NCI-H187 (cell line): ENCODE data around the gene GRID2IP.

Experiments
- DNase-seq, 2 experiments: peaks; one replicate each; lab custom pipeline; 2025; lab: John Stamatoyannopoulos, UW

The GRID2IP gene

GRCh38 chr7:6562106-6562505 lies 10.8 kb upstream of the GRID2IP start:
- DNase-seq = no peak

- no peak for DNase-seq
Measured at GRCh38 chr7:6559896-6560295, 8.6 kb upstream of the GRID2IP start.

DNA sequence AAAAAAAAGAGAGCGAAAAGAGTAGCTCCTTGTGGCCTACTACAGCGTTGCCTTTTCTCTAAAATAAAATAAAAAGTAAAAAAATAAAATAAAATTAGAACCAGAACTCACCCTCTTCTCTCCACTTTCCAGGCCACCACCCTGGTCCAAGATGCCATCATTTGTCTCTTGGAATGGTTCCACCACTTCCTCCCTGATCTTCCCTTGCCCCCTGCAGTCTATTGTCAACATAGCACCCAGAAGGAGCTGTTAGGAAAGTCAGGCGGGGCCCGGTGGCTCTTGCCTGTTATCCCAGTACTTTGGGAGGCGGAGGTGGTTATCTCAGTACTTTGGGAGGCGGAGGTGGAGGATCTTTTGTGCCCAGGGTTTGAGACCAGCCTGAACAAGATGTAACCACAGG lies 7.6 kb upstream of the GRID2IP start:
- DNase-seq = no peak

DNA sequence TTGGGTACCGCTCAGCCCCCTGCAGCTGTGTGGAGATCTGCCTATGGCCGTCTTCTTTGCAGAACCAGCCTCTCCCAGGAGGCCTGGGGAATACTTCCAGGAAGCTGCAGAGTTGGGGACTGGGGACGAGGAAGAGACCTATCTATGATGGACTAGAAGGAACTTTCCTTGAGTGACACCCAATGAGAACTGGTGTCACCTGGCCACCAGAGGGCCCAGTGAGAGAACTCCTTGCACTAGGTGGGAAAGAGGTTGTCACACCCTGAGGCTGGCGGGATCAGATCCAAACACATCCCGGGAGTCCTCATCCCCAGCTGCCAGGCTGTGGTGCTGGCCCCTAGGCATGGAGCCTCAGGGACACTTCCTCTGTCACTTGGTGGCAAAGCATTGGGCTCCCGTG lies 4.9 kb upstream of the GRID2IP start:
- DNase-seq = no peak

DNA sequence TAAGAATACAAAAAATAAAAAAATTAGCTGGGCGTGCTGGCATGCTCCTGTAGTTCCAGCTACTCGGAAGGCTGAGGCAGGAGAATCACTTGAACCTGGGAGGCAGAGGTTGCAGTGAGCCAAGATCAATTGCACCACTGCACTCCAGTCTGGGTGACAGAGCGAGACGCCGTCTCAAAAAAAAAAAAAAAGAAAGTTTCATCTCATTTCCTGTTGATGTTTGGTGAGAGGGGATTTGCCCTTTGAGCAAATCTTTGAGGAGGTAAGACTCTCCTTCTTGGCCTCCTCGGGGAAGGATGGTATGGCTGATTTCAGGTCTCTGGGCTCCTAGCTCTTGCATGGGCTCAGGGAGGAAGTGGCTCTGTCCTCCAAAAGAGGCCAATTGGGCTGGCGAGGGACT lies 3.6 kb upstream of the GRID2IP start:
- DNase-seq = no peak

- no peak for DNase-seq
Measured at GRCh38 chr7:6553448-6554044, 2.3 kb upstream of the GRID2IP start.

GRCh38 chr7:6547400-6547799 lies 3.9 kb downstream of the GRID2IP start:
- DNase-seq = no peak

GRCh38 chr7:6546498-6547251 lies 4.6 kb downstream of the GRID2IP start:
- DNase-seq = no peak

- no peak for DNase-seq
Measured at GRCh38 chr7:6545398-6546126, 5.7 kb downstream of the GRID2IP start.

- no peak for DNase-seq
Measured at GRCh38 chr7:6542368-6542767, 8.9 kb downstream of the GRID2IP start.

- DNase-seq = no peak
Measured at GRCh38 chr7:6536262-6537260, 14.7 kb downstream of the GRID2IP start.

GRCh38 chr7:6533893-6534495 lies 17.3 kb downstream of the GRID2IP start:
- DNase-seq = no peak

DNA sequence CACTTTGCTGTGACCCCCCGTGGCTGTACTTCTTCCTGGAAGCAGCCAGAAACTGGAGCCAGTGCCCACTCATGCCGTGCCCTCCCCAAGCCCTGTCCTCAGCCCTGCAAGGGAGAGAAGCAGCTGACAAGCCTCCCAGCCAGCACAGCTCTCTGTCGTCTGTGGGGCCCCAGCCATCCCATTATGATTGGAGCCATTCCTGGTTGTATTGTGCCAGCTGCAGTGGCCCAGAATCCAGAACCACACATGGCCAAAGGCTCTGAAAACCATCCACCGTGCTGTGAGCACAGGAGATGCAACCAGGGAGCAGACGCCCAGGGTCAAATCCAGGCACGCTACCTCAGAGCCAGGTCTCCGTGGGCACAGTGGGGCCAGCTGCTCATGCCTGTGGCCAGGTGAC lies 18.7 kb downstream of the GRID2IP start:
- no peak for DNase-seq

GRCh38 chr7:6531492-6532279 lies 19.6 kb downstream of the GRID2IP start:
- no peak for DNase-seq

DNA sequence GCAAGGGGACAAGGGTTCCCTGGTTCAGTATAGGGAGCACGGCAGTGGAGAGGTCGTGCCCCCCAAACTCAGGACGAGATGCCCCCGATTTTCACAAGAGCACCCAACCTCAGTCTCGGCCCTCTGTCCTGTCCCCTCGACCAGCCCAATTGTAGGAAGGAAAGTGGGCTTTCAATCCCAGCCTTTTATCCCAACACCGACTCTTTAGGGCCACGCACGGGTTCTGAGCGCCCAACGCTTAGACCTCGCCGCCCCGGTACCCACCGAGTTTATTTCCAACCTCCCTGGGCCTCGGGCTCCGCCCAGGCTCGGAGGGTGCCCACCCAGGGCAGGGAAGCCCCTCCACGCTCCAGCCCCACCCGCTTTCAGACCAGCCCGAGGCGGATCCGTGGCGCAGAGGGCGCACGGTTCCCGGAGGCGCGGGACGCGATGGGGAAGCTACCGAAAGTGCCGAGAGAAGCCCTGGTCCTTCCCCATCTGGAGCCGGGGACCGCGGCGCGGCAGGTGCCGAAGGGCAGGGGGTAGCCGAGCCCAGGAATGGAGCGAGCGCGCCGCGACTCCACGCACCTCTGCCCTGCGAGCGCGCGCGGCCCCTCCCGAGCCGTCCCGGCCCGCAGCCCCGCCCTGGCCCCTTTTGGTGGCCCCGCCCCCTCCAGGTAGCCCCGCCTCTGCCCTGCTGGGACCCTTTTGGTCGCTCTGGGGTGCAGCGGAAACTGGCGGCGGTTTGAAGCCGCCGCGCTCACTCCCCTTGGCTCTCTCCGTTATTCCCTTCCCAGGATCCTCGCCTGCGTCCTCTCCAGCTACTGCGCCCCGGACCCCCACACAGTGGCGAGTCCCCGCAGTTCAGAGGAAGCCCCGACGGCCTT lies 20.4 kb downstream of the GRID2IP start:
- no peak for DNase-seq

DNA sequence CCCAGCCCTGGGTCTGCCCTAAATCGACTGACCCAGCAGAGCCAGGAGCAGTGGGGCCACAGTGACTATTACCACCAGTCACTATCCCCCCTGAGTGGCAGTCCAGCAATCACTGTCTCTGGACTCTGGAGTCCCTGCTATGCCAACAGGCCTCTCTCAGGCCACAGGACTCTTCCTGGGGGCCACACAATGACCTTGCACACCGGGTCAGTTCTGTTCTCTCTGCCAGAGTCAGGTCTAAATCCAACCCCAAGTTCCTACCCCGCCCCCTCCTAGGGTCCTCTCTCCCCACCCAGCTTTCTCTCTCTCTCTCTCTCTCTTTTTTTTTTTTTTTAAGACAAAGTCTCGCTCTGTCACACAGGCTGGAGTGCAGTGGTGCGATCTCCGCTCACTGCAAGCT lies 21.6 kb downstream of the GRID2IP start:
- no peak for DNase-seq

DNA sequence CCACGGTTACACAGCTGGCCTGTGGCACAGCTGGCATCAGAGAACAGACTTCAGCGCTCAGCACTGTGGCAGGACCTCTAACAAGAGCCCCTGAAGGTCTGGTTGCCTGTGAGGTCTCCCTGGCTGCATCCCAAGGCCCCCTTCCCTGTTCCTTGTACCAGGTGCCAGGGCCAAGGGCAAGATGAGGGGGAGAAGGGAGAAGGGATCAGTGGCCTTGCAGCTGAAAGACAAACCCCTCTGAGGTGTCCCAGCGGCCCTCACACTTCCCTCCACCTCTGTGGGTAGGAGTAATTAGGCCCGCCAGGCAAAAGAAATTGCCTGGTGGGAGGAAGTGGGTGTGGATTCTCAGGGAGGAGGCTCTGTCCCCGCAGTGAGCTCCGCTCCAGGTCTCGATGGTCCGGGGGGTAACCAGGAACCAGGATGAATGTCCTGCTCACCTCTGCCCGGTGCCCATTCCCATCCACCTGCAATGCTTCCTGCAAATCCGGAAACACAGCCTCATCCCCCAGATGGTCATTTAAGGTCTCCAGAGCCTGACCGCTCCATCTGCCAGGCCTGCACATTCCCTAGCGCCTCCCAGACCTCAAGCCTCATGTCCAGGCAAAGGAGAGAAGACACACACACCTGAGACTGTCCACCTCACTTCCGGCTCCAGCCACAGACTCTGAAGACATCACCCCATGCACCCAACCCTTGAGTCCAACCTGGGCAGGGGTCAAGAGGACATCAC lies 22.7 kb downstream of the GRID2IP start:
- DNase-seq = no peak

- DNase-seq = no peak
Measured at GRCh38 chr7:6526997-6527378, 24.3 kb downstream of the GRID2IP start.
